ENCODE measurements around the gene PRIMA1.

The PRIMA1 gene

GRCh38 chr14:93713726-93714405 lies 74.4 kb downstream of the PRIMA1 start:
- DNase-seq (ENCODE audit: extremely low read depth, low read depth), result no peak
- H3K4me3 ChIP-seq (replicated peaks; ENCODE audit: low read depth, low read length), result no peak overlapping the region
- TF ChIP-seq, protein P1, sequence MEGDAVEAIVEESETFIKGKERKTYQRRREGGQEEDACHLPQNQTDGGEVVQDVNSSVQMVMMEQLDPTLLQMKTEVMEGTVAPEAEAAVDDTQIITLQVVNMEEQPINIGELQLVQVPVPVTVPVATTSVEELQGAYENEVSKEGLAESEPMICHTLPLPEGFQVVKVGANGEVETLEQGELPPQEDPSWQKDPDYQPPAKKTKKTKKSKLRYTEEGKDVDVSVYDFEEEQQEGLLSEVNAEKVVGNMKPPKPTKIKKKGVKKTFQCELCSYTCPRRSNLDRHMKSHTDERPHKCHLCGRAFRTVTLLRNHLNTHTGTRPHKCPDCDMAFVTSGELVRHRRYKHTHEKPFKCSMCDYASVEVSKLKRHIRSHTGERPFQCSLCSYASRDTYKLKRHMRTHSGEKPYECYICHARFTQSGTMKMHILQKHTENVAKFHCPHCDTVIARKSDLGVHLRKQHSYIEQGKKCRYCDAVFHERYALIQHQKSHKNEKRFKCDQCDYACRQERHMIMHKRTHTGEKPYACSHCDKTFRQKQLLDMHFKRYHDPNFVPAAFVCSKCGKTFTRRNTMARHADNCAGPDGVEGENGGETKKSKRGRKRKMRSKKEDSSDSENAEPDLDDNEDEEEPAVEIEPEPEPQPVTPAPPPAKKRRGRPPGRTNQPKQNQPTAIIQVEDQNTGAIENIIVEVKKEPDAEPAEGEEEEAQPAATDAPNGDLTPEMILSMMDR (IDR thresholded peaks at IDR 0.05; ENCODE audit: low read depth, low read length, missing control alignments), result no peak

- DNase-seq (ENCODE audit: extremely low read depth, low read depth), result no peak
- H3K4me3 ChIP-seq (replicated peaks; ENCODE audit: low read depth, low read length), result no peak overlapping the region
- TF ChIP-seq, protein P1 (IDR thresholded peaks at IDR 0.05; ENCODE audit: low read depth, low read length, missing control alignments), result no peak
These were observed 75.2 kb downstream of the PRIMA1 start for GRCh38 chr14:93712838-93713724.

- DNase-seq (ENCODE audit: extremely low read depth, low read depth), result no peak
- TF ChIP-seq, protein P1 (IDR thresholded peaks at IDR 0.05; ENCODE audit: low read depth, low read length, missing control alignments), result no peak
These were observed 76.0 kb downstream of the PRIMA1 start for GRCh38 chr14:93712079-93712837.

GRCh38 chr14:93709249-93709648 lies 79.0 kb downstream of the PRIMA1 start:
- no peak for DNase-seq (ENCODE audit: extremely low read depth, low read depth)
- TF ChIP-seq, protein P1 (IDR thresholded peaks at IDR 0.05; ENCODE audit: low read depth, low read length, missing control alignments), result no peak
- H3K4me3 ChIP-seq (replicated peaks; ENCODE audit: low read depth, low read length), result no peak overlapping the region

More at GRCh38 chr14:93712079-93712837, 76.0 kb downstream of the PRIMA1 start:
- no peak overlapping the region for H3K4me3 ChIP-seq (replicated peaks; ENCODE audit: low read depth, low read length)

GRCh38 chr14:93708800-93709199 lies 79.5 kb downstream of the PRIMA1 start:
- DNase-seq (ENCODE audit: extremely low read depth, low read depth), result no peak
- no peak overlapping the region for H3K4me3 ChIP-seq (replicated peaks; ENCODE audit: low read depth, low read length)

DNA sequence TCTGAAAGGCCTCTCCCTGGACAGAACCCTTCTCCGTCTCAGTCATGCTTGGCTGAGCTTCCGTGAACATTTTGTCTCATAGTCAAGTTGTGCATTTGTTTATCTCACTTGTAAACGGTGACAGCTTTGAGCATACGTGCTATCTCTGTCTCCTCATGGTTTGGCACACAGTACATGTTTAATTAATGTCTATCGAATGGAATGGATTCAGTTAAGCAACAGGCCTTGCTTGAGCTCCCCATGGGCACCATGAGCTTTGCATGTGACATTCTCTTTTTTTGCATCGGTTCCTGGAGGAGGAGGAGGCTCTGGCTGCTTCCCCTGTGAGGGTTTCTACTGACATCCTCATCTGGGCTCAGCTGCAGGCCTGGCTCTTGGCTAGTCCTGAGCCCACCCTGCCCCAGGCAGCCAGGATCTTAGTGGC lies 80.0 kb downstream of the PRIMA1 start:
- TF ChIP-seq, protein P1 (IDR thresholded peaks at IDR 0.05; ENCODE audit: low read depth, low read length, missing control alignments), result no peak
- DNase-seq (ENCODE audit: extremely low read depth, low read depth), result no peak
- no peak overlapping the region for H3K4me3 ChIP-seq (replicated peaks; ENCODE audit: low read depth, low read length)

More at GRCh38 chr14:93708800-93709199, 79.5 kb downstream of the PRIMA1 start:
- TF ChIP-seq, protein P1 (IDR thresholded peaks at IDR 0.05; ENCODE audit: low read depth, low read length, missing control alignments), result no peak
